Gastroesophageal sphincter (tissue), 4 donors: Measurements from ENCODE around the gene MARK2. TPM values are rescaled to one million over a fixed set of nuclear protein-coding genes. Genes with fewer than 3 reads are reported as not detected.

Source experiments
- ATAC-seq: fragments of 150-250 bp; one replicate; pipeline ENCODE4 v1.9.1; 2016; ENCODE audit warnings: mild to moderate bottlenecking, moderate library complexity
- H3K27ac ChIP-seq, 4 donors: fragments of 200-600 bp; sonication (generic) in 3 of 4; 1 replicate in 3 of 4; 2 replicates in 1 of 4; pipeline ENCODE4 v1.5.1; 2016 to 2019
- H3K27me3 ChIP-seq: fragments of 200-600 bp; sonication (generic); one replicate; pipeline ENCODE4 v1.5.1; 2019
- H3K36me3 ChIP-seq, 2 donors: fragments of 200-600 bp; sonication (generic); one replicate each; pipeline ENCODE4 v1.5.1; 2019; ENCODE audit warnings: control low read depth in 1 of 2
- H3K4me1 ChIP-seq, 3 donors: fragments of 200-600 bp; sonication (generic); 1 replicate in 2 of 3; 2 replicates in 1 of 3; pipeline ENCODE4 v1.5.1; 2016 to 2019; ENCODE audit warnings: control low read depth in 2 of 3
- H3K4me3 ChIP-seq, 2 donors: fragments of 200-600 bp; sonication (generic); one replicate each; pipeline ENCODE4 v1.5.1; 2019; ENCODE audit warnings: mild to moderate bottlenecking in 1 of 2, moderate library complexity in 1 of 2
- H3K9me3 ChIP-seq, 3 donors: fragments of 200-600 bp; sonication (generic); one replicate each; pipeline ENCODE4 v1.5.1; 2017 to 2019; ENCODE audit warnings: control low read depth in 2 of 3
- CTCF ChIP-seq, 4 experiments: fragments of 200-600 bp in 2 of 4; fragments of 450-650 bp in 2 of 4; sonication (generic) in 1 of 4; IDR thresholded peaks; one replicate each; pipeline ENCODE4 v1.5.1; 2017 to 2019; ENCODE audit warnings: antibody characterized with exemption in 4 of 4, mild to moderate bottlenecking in 2 of 4, moderate library complexity in 2 of 4
- EP300 ChIP-seq: sonication (generic); formaldehyde crosslinking; IDR thresholded peaks from one replicate; pipeline ENCODE4 v1.6.1; 2017; ENCODE audit warnings: antibody characterized with exemption, mild to moderate bottlenecking
- POLR2A ChIP-seq, 2 donors: fragments of 450-650 bp; IDR thresholded peaks; one replicate each; pipeline ENCODE4 v1.6.1; 2017; ENCODE audit warnings: antibody characterized with exemption in 2 of 2, mild to moderate bottlenecking in 2 of 2, moderate library complexity in 1 of 2
- POLR2AphosphoS5 ChIP-seq: sonication (generic); formaldehyde crosslinking; IDR thresholded peaks from one replicate; pipeline ENCODE4 v1.6.1; 2017; ENCODE audit warnings: antibody characterized with exemption
- WGBS, 2 donors: methylation state at CpG; one replicate each; pipeline ENCODE4 v1.1.5; 2018; ENCODE audit warnings: low coverage in 1 of 2; 5-methylcytosine and 5-hydroxymethylcytosine counted together
- total RNA-seq, 4 donors: library from RNA; depleted of rRNA; stranded (reverse); fragments of >200 nt; gene quantifications; one replicate each; pipeline ENCODE4 v1.1.0, GENCODE V29; 2016

The MARK2 gene
- total RNA-seq, 4 donors from 2014 or later: 17.4 to 42.5 (median 23.8) TPM

- no peaks in the 10 kb centered on the region for H3K9me3 ChIP-seq
- peak overlapping the region; percentile 30 to 54 for H3K4me3 ChIP-seq
- TF ChIP-seq POLR2AphosphoS5: no peak
- TF ChIP-seq CTCF (IDR thresholded peaks at IDR 0.05): peak in 3 of 4 experiments; percentile 43 to 73 (median 50)
- H3K27ac ChIP-seq: peak overlapping the region in 3 of 4 donors; percentile 48 to 88 (median 84)
- peaks cover 0 to under 1% of the 10 kb centered on the region in 2 donors for H3K36me3 ChIP-seq
- ATAC-seq: no peak
- H3K4me1 ChIP-seq: peaks cover 0 to 60% (median 40%) of the 10 kb centered on the region in 3 donors
- no peaks in the 10 kb centered on the region for H3K27me3 ChIP-seq
- no CpG with 5 or more reads among the region's 56 CpGs for WGBS, 2 donors
Measured at GRCh38 chr11:63915961-63916836, 77.3 kb downstream of the MARK2 start.

GRCh38 chr11:63916837-63917691 is 78.2 kb downstream of the MARK2 start, which contains the start of gene RCOR2:
RCOR2 (minus strand) TSS chr11:63917164; CDS start chr11:63916456, 708 bp downstream.
- peak within 1 kb of the TSS; percentile 30 to 54 for H3K4me3 ChIP-seq
- peak within 1 kb of the TSS; percentile 15 to 88 (median 86) for H3K27ac ChIP-seq
- TF ChIP-seq POLR2AphosphoS5 (peak; percentile 55), POLR2A (IDR thresholded peaks at IDR 0.05) (no peak)
- WGBS, 2 donors: no CpG with 5 or more reads among the region's 85 CpGs
- no peaks in the 10 kb centered on the region for H3K27me3 ChIP-seq
- no peaks in the 10 kb centered on the region for H3K36me3 ChIP-seq
- no peaks in the 10 kb centered on the region for H3K9me3 ChIP-seq
- peaks cover 0 to 59% (median 40%) of the 10 kb centered on the region in 3 donors for H3K4me1 ChIP-seq
- ATAC-seq: peak; percentile 67

GRCh38 chr11:63917692-63918506 is 79.0 kb downstream of the MARK2 start:
- H3K4me1 ChIP-seq: peaks cover 0 to 59% (median 40%) of the 10 kb centered on the region in 3 donors
- peak overlapping the region; percentile 29 to 54 for H3K4me3 ChIP-seq
- no peaks in the 10 kb centered on the region for H3K27me3 ChIP-seq
- no peaks in the 10 kb centered on the region for H3K36me3 ChIP-seq
- no peak for TF ChIP-seq POLR2AphosphoS5
- no peak for TF ChIP-seq EP300
- no peak for TF ChIP-seq CTCF (IDR thresholded peaks at IDR 0.05)
- no peak for TF ChIP-seq POLR2A (IDR thresholded peaks at IDR 0.05)
- peak; percentile 46 for ATAC-seq
- no peaks in the 10 kb centered on the region for H3K9me3 ChIP-seq
- 0% methylated on average over 1 of the region's 50 CpGs for WGBS, 2 donors
- H3K27ac ChIP-seq: peak overlapping the region; percentile 15 to 88 (median 86)

GRCh38 chr11:63918507-63919191 is 79.7 kb downstream of the MARK2 start:
- Histone ChIP-seq H3K27me3 (no peaks in the 10 kb centered on the region), H3K4me1 (peaks cover 0 to 59% (median 40%) of the 10 kb centered on the region in 3 donors), H3K9me3 (no peaks in the 10 kb centered on the region), H3K4me3 (peak overlapping the region in 1 of 2 donors; percentile 54), H3K36me3 (no peaks in the 10 kb centered on the region), H3K27ac (peak overlapping the region; percentile 15 to 88 (median 86))
- no peak for ATAC-seq
- 0 to 10% methylated on average over 1 to 3 of the region's 9 CpGs for WGBS, 2 donors
- no peak for TF ChIP-seq POLR2A (IDR thresholded peaks at IDR 0.05)
- no peak for TF ChIP-seq EP300
- no peak for TF ChIP-seq CTCF (IDR thresholded peaks at IDR 0.05)
- no peak for TF ChIP-seq POLR2AphosphoS5
